ENCODE data around the gene HERC6.

DNA sequence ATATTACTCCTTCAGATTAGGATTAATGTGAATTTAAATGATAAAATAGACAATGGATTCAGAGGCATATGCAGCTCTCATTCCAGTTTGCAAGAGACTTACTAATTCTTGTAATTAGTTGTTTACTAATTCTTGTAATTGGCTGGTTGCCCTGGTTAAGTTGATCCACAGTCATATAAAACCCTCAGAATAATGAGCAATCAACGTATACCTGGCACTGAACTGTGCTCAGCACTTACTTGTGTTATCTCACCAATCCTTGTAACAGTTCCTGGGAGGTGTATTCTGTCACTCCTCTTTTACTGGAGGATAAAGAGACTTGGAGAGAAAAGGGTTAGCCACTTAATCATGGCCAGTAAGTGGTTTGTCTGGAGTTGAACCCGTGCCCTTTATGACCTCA, 88.7 kb downstream of the HERC6 start:
- TF ChIP-seq, protein P1, sequence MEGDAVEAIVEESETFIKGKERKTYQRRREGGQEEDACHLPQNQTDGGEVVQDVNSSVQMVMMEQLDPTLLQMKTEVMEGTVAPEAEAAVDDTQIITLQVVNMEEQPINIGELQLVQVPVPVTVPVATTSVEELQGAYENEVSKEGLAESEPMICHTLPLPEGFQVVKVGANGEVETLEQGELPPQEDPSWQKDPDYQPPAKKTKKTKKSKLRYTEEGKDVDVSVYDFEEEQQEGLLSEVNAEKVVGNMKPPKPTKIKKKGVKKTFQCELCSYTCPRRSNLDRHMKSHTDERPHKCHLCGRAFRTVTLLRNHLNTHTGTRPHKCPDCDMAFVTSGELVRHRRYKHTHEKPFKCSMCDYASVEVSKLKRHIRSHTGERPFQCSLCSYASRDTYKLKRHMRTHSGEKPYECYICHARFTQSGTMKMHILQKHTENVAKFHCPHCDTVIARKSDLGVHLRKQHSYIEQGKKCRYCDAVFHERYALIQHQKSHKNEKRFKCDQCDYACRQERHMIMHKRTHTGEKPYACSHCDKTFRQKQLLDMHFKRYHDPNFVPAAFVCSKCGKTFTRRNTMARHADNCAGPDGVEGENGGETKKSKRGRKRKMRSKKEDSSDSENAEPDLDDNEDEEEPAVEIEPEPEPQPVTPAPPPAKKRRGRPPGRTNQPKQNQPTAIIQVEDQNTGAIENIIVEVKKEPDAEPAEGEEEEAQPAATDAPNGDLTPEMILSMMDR (conservative IDR thresholded peaks at IDR 0.05) = no peak
- no peak for TF ChIP-seq ZFX (IDR thresholded peaks at IDR 0.05)

Measured in C4-2B (cell line).